Measurements from ENCODE around the gene COL19A1. TPM values are rescaled to one million over a fixed set of nuclear protein-coding genes. Genes with fewer than 3 reads are reported as not detected.

COL19A1 gene
- total and polyA plus RNA-seq, 2 of the 13 experiments (the other 11 are each of a cell fraction or from before 2014, with no cell fraction given) = not detected

GRCh38 chr6:70221025-70221714, 354.8 kb downstream of the COL19A1 start (continued):
- TF ChIP-seq ARID5B (CRISPR knock-in tag; IDR thresholded peaks at IDR 0.05) (peak; percentile 25; the same call in 1 of the 2 replicates), ZNF530 (CRISPR knock-in tag; IDR thresholded peaks at IDR 0.05; ENCODE audit: low read depth) (no peak), PBX3 (CRISPR knock-in tag; IDR thresholded peaks at IDR 0.05; ENCODE audit: borderline replicate concordance) (no peak), ZNF816 (CRISPR knock-in tag; IDR thresholded peaks at IDR 0.05; ENCODE audit: borderline replicate concordance) (no peak), STAG1 (CRISPR knock-in tag; IDR thresholded peaks at IDR 0.05) (peak; percentile 75), ISX (CRISPR knock-in tag; conservative IDR thresholded peaks at IDR 0.05) (no peak), ZNF382 (CRISPR knock-in tag; IDR thresholded peaks at IDR 0.05; ENCODE audit: borderline replicate concordance) (no peak), TGIF2 (CRISPR knock-in tag; IDR thresholded peaks at IDR 0.05) (no peak), ARID3A (IDR thresholded peaks at IDR 0.05; ENCODE audit: low read depth, low read length) (peak; percentile 85), MIER2 (CRISPR knock-in tag; IDR thresholded peaks at IDR 0.05) (no peak), AFF4 (CRISPR knock-in tag; IDR thresholded peaks at IDR 0.05) (no peak), ETV6 (CRISPR knock-in tag; conservative IDR thresholded peaks at IDR 0.05) (no peak), RBAK (CRISPR knock-in tag; IDR thresholded peaks at IDR 0.05) (no peak), ARNT2 (CRISPR knock-in tag; IDR thresholded peaks at IDR 0.05; ENCODE audit: low read depth) (no peak), LBX2 (CRISPR knock-in tag; IDR thresholded peaks at IDR 0.05; ENCODE audit: borderline replicate concordance) (no peak), TBP (CRISPR knock-in tag; IDR thresholded peaks at IDR 0.05) (no peak), ZNF468 (CRISPR knock-in tag; IDR thresholded peaks at IDR 0.05) (no peak), ZNF724P (CRISPR knock-in tag; IDR thresholded peaks at IDR 0.05; ENCODE audit: borderline replicate concordance) (no peak)
